Stimulated activated CD8-positive, alpha-beta memory T cell treated with anti-CD3 and anti-CD28 coated beads, Interleukin-7, amount 100 ng/mL, for 48 hours (primary cell): ENCODE data around the gene CLCN4.

ENCODE experiments used
- DNase-seq, 2 donors: peaks; one replicate each; pipeline ENCODE4 v3.0.0-alpha.2; 2020; ENCODE audit warnings: low read depth in 1 of 2; ENCODE audit errors: extremely low read depth in 1 of 2

CLCN4 gene

GRCh38 chrX:10156199-10157031 is at the start of gene CLCN4:
Gene CLCN4, plus strand, starts transcription at chrX:10156975. Its CDS starts 28,058 bp downstream, at chrX:10185033.
- DNase-seq, result no peak

GRCh38 chrX:10107483-10107882 is 49.3 kb upstream of the CLCN4 start:
- no peak for DNase-seq

GRCh38 chrX:10108288-10108687 is 48.5 kb upstream of the CLCN4 start:
- DNase-seq, result no peak

GRCh38 chrX:10109695-10110094 is 47.1 kb upstream of the CLCN4 start:
- DNase-seq, result no peak

GRCh38 chrX:10110316-10110935 is 46.3 kb upstream of the CLCN4 start:
- no peak for DNase-seq

- DNase-seq, result peak; percentile 23 to 67
Measured at GRCh38 chrX:10110984-10111363, 45.8 kb upstream of the CLCN4 start.

GRCh38 chrX:10111364-10112148 is 45.2 kb upstream of the CLCN4 start:
- no peak for DNase-seq

- no peak for DNase-seq
Measured at GRCh38 chrX:10112510-10112909, 44.3 kb upstream of the CLCN4 start.

GRCh38 chrX:10115082-10115481 is 41.7 kb upstream of the CLCN4 start:
- no peak for DNase-seq

GRCh38 chrX:10117301-10117700 is 39.5 kb upstream of the CLCN4 start:
- DNase-seq, result no peak

GRCh38 chrX:10117864-10118377 is 38.9 kb upstream of the CLCN4 start:
- DNase-seq, result no peak

- DNase-seq, result no peak
Measured at GRCh38 chrX:10118530-10118929, 38.2 kb upstream of the CLCN4 start.

GRCh38 chrX:10119399-10119990 is 37.3 kb upstream of the CLCN4 start:
- peak in 1 of 2 donors; percentile 20 for DNase-seq

GRCh38 chrX:10120331-10120730 is 36.4 kb upstream of the CLCN4 start:
- DNase-seq, result no peak

GRCh38 chrX:10120828-10121227 is 35.9 kb upstream of the CLCN4 start:
- no peak for DNase-seq

GRCh38 chrX:10121787-10122186 is 35.0 kb upstream of the CLCN4 start:
- no peak for DNase-seq

GRCh38 chrX:10124506-10125247 is 32.1 kb upstream of the CLCN4 start:
- no peak for DNase-seq

- no peak for DNase-seq
Measured at GRCh38 chrX:10125248-10125615, 31.5 kb upstream of the CLCN4 start.

- DNase-seq, result no peak
Measured at GRCh38 chrX:10126044-10126443, 30.7 kb upstream of the CLCN4 start.

GRCh38 chrX:10126834-10127233 is 29.9 kb upstream of the CLCN4 start:
- no peak for DNase-seq
